ENCODE measurements around the gene REL. TPM values are rescaled to one million over a fixed set of nuclear protein-coding genes. Genes with fewer than 3 reads are reported as not detected.

Gene REL
- total and polyA plus RNA-seq, 4 donors = 0.74 to 23.8 (median 8.7) TPM

DNA sequence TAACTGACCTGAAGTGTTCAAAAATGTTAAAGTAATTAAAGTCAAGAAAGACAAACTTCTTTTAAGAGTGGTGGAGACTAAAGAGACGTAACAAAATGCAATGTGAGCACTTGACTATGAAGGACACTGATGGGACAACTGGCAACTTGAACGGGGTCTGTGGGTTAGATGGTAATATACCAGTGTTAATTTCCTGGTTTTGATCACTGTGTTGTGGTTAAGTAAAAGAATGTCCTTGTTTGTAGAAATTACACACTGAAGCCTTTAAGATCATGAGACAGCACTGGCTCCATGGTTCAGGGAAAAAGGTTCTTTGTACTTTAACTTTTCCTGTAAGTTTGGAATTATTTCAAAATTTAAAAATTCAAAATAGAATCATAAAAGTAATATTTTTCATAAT, 58.2 kb downstream of the REL start:
- intact Hi-C loops (cut with DNase I) = no loop called here
- Histone ChIP-seq H3K4me3 (ENCODE audit: low read length in 2 of 2) (no peak overlapping the region), H3K4me1 (ENCODE audit: control insufficient read depth in 1 of 2, insufficient read depth in 2 of 2, low read length in 2 of 2) (no peaks in the 10 kb centered on the region), H3K9me3 (ENCODE audit: control insufficient read depth, low read length) (no peaks in the 10 kb centered on the region), H3K27me3 (ENCODE audit: control insufficient read depth in 1 of 2, insufficient read depth in 2 of 2, low read length in 1 of 2) (no peaks in the 10 kb centered on the region), H3K27ac (ENCODE audit: low read depth in 1 of 2, low read length in 2 of 2) (no peak overlapping the region), H3K36me3 (ENCODE audit: control insufficient read depth in 1 of 2, insufficient read depth in 2 of 2, low read length in 1 of 2) (no peaks in the 10 kb centered on the region)
- ATAC-seq (ENCODE audit: low FRiP score) (no peak), DNase-seq (no peak)
- 71 to 78% methylated on average over 2 of the region's 2 CpGs for WGBS, 2 donors

GRCh38 chr2:60945341-60945740, 64.0 kb downstream of the REL start:
- Histone ChIP-seq H3K27me3 (ENCODE audit: control insufficient read depth in 1 of 2, insufficient read depth in 2 of 2, low read length in 1 of 2) (no peaks in the 10 kb centered on the region), H3K9me3 (ENCODE audit: control insufficient read depth, low read length) (no peaks in the 10 kb centered on the region), H3K27ac (ENCODE audit: low read depth in 1 of 2, low read length in 2 of 2) (no peak overlapping the region), H3K4me1 (ENCODE audit: control insufficient read depth in 1 of 2, insufficient read depth in 2 of 2, low read length in 2 of 2) (no peaks in the 10 kb centered on the region), H3K4me3 (ENCODE audit: low read length in 2 of 2) (no peak overlapping the region), H3K36me3 (ENCODE audit: control insufficient read depth in 1 of 2, insufficient read depth in 2 of 2, low read length in 1 of 2) (no peaks in the 10 kb centered on the region)
- intact Hi-C loops (cut with DNase I) = no loop called here
- WGBS, 2 donors = 91 to 95% methylated on average over 2 of the region's 2 CpGs
- DNase-seq (no peak), ATAC-seq (ENCODE audit: low FRiP score) (no peak)

DNA sequence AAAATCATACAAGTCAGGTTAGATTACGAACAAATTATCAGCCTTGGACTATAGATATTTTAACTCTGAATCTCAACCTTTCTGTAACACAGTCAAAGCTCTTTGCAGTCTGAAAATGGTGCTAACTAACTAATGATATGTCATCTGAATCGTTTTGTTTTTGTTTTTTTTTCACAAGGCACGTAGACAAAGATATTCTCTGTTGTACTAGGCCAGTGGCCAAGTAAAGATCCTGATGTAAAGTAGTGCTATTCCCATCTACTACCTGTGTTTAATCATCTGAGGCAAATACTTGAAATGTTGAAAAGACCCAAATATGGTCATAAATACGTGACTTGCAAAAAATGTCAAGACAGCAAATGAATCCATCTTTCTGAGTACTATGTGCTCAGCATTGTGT, 65.7 kb downstream of the REL start:
- no peak for ATAC-seq (ENCODE audit: low FRiP score)
- no peak overlapping the region for H3K4me3 ChIP-seq (ENCODE audit: low read length in 2 of 2)
- intact Hi-C loops (cut with DNase I) = no loop called here
- H3K36me3 ChIP-seq (ENCODE audit: control insufficient read depth in 1 of 2, insufficient read depth in 2 of 2, low read length in 1 of 2) = no peaks in the 10 kb centered on the region
- DNase-seq = no peak
- 52 to 59% methylated on average over 4 of the region's 4 CpGs for WGBS, 2 donors
- no peak overlapping the region for H3K27ac ChIP-seq (ENCODE audit: low read depth in 1 of 2, low read length in 2 of 2)
- H3K27me3 ChIP-seq (ENCODE audit: control insufficient read depth in 1 of 2, insufficient read depth in 2 of 2, low read length in 1 of 2) = no peaks in the 10 kb centered on the region
- no peaks in the 10 kb centered on the region for H3K9me3 ChIP-seq (ENCODE audit: control insufficient read depth, low read length)
- H3K4me1 ChIP-seq (ENCODE audit: control insufficient read depth in 1 of 2, insufficient read depth in 2 of 2, low read length in 2 of 2) = no peaks in the 10 kb centered on the region

- DNase-seq = no peak
- no peak overlapping the region for H3K27ac ChIP-seq (ENCODE audit: low read depth in 1 of 2, low read length in 2 of 2)
- WGBS, 2 donors = 98% methylated on average over 8 of the region's 8 CpGs
- H3K9me3 ChIP-seq (ENCODE audit: control insufficient read depth, low read length) = no peaks in the 10 kb centered on the region
- H3K4me1 ChIP-seq (ENCODE audit: control insufficient read depth in 1 of 2, insufficient read depth in 2 of 2, low read length in 2 of 2) = no peaks in the 10 kb centered on the region
- H3K36me3 ChIP-seq (ENCODE audit: control insufficient read depth in 1 of 2, insufficient read depth in 2 of 2, low read length in 1 of 2) = no peaks in the 10 kb centered on the region
- ATAC-seq (ENCODE audit: low FRiP score) = no peak
- intact Hi-C loops (cut with DNase I) = no loop called here
- no peaks in the 10 kb centered on the region for H3K27me3 ChIP-seq (ENCODE audit: control insufficient read depth in 1 of 2, insufficient read depth in 2 of 2, low read length in 1 of 2)
- H3K4me3 ChIP-seq (ENCODE audit: low read length in 2 of 2) = no peak overlapping the region
Observed at GRCh38 chr2:60948161-60948560, 66.8 kb downstream of the REL start.

DNA sequence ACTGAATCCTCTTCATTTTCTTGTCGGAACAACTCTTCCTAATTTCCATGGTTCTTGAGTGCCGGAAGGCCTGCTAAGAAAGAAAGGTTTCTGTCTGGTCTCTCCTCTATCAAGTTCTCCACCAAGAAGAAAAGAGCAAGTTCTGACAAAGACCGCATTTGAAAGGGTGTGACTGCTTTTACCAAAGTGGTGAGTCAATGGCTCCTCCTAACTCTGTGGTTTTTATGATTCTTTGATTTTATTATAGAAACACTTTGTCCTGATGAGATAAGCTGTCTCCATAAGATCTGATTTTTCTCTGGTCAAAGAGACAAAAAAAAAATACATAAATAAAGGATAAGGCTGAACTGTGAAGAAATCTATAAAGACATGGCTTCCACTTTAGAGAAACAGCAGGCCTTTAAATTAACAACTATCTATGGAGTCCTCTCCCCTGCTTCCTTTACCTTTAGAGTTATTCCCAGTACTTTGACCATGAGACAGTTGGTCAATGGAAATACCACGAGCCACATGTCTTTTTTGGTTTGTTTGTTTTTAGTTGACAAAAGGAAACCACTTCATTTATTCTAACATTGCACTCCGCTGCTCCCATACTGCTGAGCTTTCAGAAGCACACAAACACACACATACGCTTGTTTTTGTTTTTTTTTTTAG, 67.7 kb downstream of the REL start:
- 90 to 91% methylated on average over 6 of the region's 6 CpGs for WGBS, 2 donors
- Histone ChIP-seq H3K4me1 (ENCODE audit: control insufficient read depth in 1 of 2, insufficient read depth in 2 of 2, low read length in 2 of 2) (no peaks in the 10 kb centered on the region), H3K4me3 (ENCODE audit: low read length in 2 of 2) (no peak overlapping the region), H3K27ac (ENCODE audit: low read depth in 1 of 2, low read length in 2 of 2) (no peak overlapping the region), H3K9me3 (ENCODE audit: control insufficient read depth, low read length) (no peaks in the 10 kb centered on the region), H3K36me3 (ENCODE audit: control insufficient read depth in 1 of 2, insufficient read depth in 2 of 2, low read length in 1 of 2) (peaks cover 0 to under 1% of the 10 kb centered on the region in 2 donors), H3K27me3 (ENCODE audit: control insufficient read depth in 1 of 2, insufficient read depth in 2 of 2, low read length in 1 of 2) (no peaks in the 10 kb centered on the region)
- intact Hi-C loops (cut with DNase I) = no loop called here
- no peak for DNase-seq
- ATAC-seq (ENCODE audit: low FRiP score) = no peak

- no peak overlapping the region for H3K27ac ChIP-seq (ENCODE audit: low read depth in 1 of 2, low read length in 2 of 2)
- no peak for DNase-seq
- WGBS, 2 donors = 40 to 56% methylated on average over 2 of the region's 2 CpGs
- H3K9me3 ChIP-seq (ENCODE audit: control insufficient read depth, low read length) = no peaks in the 10 kb centered on the region
- no peaks in the 10 kb centered on the region for H3K27me3 ChIP-seq (ENCODE audit: control insufficient read depth in 1 of 2, insufficient read depth in 2 of 2, low read length in 1 of 2)
- H3K4me3 ChIP-seq (ENCODE audit: low read length in 2 of 2) = no peak overlapping the region
- intact Hi-C loops (cut with DNase I) = no loop called here
- H3K4me1 ChIP-seq (ENCODE audit: control insufficient read depth in 1 of 2, insufficient read depth in 2 of 2, low read length in 2 of 2) = no peaks in the 10 kb centered on the region
- H3K36me3 ChIP-seq (ENCODE audit: control insufficient read depth in 1 of 2, insufficient read depth in 2 of 2, low read length in 1 of 2) = peaks cover 0 to 2% of the 10 kb centered on the region in 2 donors
- no peak for ATAC-seq (ENCODE audit: low FRiP score)
Observed at GRCh38 chr2:60954139-60954538, 72.8 kb downstream of the REL start.

DNA sequence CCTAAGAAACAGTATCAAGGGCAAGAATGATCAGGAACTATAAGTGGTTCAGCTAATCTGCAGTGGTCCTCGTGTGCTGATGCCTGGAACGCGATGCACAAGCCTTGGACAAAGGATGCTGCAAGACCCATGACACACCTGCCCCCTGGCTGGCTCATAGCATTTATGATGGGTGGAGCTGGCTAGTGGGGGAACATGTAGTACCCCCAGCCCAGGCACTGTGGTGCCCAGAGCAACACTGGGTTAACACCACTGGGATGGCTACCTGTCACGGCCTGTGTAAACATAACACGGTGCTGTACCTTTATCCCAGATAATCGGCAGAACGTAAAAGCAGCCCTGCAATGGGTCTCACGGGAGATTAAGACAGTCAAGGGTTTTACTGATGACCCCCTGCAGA, 75.8 kb downstream of the REL start:
- Histone ChIP-seq H3K9me3 (ENCODE audit: control insufficient read depth, low read length) (no peaks in the 10 kb centered on the region), H3K4me3 (ENCODE audit: low read length in 2 of 2) (no peak overlapping the region), H3K36me3 (ENCODE audit: control insufficient read depth in 1 of 2, insufficient read depth in 2 of 2, low read length in 1 of 2) (peaks cover 0 to 2% of the 10 kb centered on the region in 2 donors), H3K27me3 (ENCODE audit: control insufficient read depth in 1 of 2, insufficient read depth in 2 of 2, low read length in 1 of 2) (no peaks in the 10 kb centered on the region), H3K4me1 (ENCODE audit: control insufficient read depth in 1 of 2, insufficient read depth in 2 of 2, low read length in 2 of 2) (no peaks in the 10 kb centered on the region), H3K27ac (ENCODE audit: low read depth in 1 of 2, low read length in 2 of 2) (no peak overlapping the region)
- ATAC-seq (ENCODE audit: low FRiP score) (no peak), DNase-seq (peak in 1 of 2 donors; percentile 34)
- 88 to 91% methylated on average over 8 of the region's 8 CpGs for WGBS, 2 donors
- intact Hi-C loops (cut with DNase I) = no loop called here

GRCh38 chr2:60957643-60958042, 76.3 kb downstream of the REL start:
- WGBS, 2 donors = 85 to 91% methylated on average over 5 of the region's 5 CpGs
- no peak overlapping the region for H3K4me3 ChIP-seq (ENCODE audit: low read length in 2 of 2)
- H3K36me3 ChIP-seq (ENCODE audit: control insufficient read depth in 1 of 2, insufficient read depth in 2 of 2, low read length in 1 of 2) = peaks cover 0 to 2% of the 10 kb centered on the region in 2 donors
- ATAC-seq (ENCODE audit: low FRiP score) (no peak), DNase-seq (no peak)
- no peaks in the 10 kb centered on the region for H3K27me3 ChIP-seq (ENCODE audit: control insufficient read depth in 1 of 2, insufficient read depth in 2 of 2, low read length in 1 of 2)
- intact Hi-C loops (cut with DNase I) = no loop called here
- no peaks in the 10 kb centered on the region for H3K4me1 ChIP-seq (ENCODE audit: control insufficient read depth in 1 of 2, insufficient read depth in 2 of 2, low read length in 2 of 2)
- no peaks in the 10 kb centered on the region for H3K9me3 ChIP-seq (ENCODE audit: control insufficient read depth, low read length)
- no peak overlapping the region for H3K27ac ChIP-seq (ENCODE audit: low read depth in 1 of 2, low read length in 2 of 2)

DNA sequence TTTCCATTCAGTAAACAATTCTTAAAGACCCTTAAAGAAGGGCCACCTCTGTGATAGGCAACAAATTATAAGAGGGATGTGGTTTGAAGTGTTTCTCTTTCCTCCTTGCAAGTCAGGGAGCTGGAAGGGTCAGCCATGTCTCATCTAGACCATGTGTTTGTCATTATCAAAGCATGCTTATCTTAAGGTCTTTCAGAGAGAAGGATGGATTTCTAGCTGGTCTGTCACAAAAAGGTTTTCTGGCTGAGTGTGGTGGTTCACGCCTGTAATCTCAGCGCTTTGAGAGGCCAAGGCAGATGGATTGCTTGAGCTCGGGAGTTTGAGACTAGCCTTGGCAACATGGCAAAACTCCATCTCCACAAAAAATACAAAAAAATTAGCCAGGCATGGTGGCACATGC, 77.0 kb downstream of the REL start:
- intact Hi-C loops (cut with DNase I) = no loop called here
- WGBS, 2 donors = 84 to 89% methylated on average over 3 of the region's 3 CpGs
- no peak overlapping the region for H3K27ac ChIP-seq (ENCODE audit: low read depth in 1 of 2, low read length in 2 of 2)

More for the DNA sequence above, 77.0 kb downstream of the REL start:
- H3K27me3 ChIP-seq (ENCODE audit: control insufficient read depth in 1 of 2, insufficient read depth in 2 of 2, low read length in 1 of 2) = no peaks in the 10 kb centered on the region
- H3K9me3 ChIP-seq (ENCODE audit: control insufficient read depth, low read length) = no peaks in the 10 kb centered on the region
- no peaks in the 10 kb centered on the region for H3K4me1 ChIP-seq (ENCODE audit: control insufficient read depth in 1 of 2, insufficient read depth in 2 of 2, low read length in 2 of 2)
- ATAC-seq (ENCODE audit: low FRiP score) = no peak
- no peak overlapping the region for H3K4me3 ChIP-seq (ENCODE audit: low read length in 2 of 2)
- peaks cover 0 to 2% of the 10 kb centered on the region in 2 donors for H3K36me3 ChIP-seq (ENCODE audit: control insufficient read depth in 1 of 2, insufficient read depth in 2 of 2, low read length in 1 of 2)
- DNase-seq = no peak

All from aorta (tissue), 5 donors.